ENCODE measurements around the gene BFAR.
"Not testable (repeated sequence)": the region's sequence is repeated elsewhere in the genome, so short reads cannot be mapped to it uniquely, and the experiment has no call there.

Gene BFAR

GRCh38 chr16:14636179-14636950, 3.6 kb downstream of the BFAR start:
- peak; percentile 60 for DNase-seq (ENCODE audit: low read depth, low spot score)

DNA sequence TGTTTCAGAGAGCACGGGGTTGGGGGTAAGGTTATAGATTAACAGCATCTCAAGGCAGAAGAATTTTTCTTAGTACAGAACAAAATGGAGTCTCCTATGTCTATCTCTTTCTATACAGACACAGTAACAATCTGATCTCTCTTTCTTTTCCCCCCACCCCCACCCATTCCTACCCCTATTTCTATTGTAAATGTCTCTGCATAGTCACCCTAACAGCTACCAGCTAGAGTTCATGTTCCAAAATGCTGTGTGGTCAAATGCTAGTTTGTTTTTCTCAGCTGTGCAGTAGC, 4.1 kb downstream of the BFAR start:
- not testable (repeated sequence) for DNase-seq (ENCODE audit: low read depth, low spot score)

GRCh38 chr16:14640538-14640937, 7.8 kb downstream of the BFAR start:
- DNase-seq (ENCODE audit: low read depth, low spot score) = no peak

DNA sequence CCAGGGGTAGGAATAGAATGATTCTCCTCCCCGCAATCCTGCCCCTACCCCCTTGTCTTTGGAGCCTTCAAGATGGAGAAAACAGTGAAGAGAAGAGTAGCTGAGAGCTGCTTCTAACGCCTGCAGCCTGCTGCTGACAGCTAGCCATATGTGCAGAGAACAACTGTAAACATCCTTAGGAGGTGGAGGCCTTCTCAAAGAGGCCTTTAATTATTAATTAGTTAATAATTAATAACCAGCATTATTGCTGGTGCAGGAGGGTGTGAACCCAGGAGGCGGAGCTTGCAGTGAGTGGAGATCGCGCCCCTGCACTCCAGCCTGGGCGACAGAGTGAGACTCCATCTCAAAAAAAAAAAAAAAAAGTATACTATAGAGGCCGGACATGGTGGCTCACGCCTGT, 8.5 kb downstream of the BFAR start:
- no peak for DNase-seq (ENCODE audit: low read depth, low spot score)

- no peak for DNase-seq (ENCODE audit: low read depth, low spot score)
These were observed 9.2 kb downstream of the BFAR start for GRCh38 chr16:14641926-14642325.

DNA sequence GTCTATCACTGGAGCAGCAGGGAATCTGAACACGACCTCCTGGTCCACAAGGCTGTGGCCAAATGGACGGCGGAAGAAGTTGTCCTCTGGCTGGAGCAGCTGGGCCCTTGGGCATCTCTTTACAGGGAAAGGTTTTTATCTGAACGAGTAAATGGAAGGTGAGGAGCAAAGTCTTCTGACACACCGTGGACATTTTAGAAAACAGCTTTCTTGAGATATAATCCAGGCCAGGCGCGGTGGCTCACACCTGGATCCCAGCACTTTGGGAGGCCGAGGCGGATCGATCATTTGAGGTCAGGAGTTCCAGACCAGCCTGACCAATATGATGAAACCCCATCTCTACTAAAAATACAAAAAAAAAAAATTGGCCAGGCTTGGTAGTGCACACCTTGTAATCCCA, 17.1 kb downstream of the BFAR start:
- no peak for DNase-seq (ENCODE audit: low read depth, low spot score)

DNA sequence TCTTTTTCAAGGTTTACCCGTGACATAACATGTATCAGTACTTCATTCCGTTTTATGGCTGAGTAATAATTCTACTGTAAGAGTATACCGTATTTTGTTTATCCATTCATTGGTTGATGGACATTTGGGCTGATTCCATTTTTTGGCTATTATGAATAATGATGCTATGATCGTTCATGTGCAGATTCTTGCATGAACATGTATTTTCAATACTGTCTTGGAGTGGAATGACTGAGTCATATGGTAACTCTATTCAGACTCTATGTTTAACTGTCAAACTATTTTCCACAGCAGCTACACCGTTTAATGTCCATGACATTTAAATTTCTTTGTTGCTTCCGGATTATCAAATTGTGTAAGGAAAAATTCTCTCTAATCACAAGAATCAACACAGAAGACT, 17.9 kb downstream of the BFAR start:
- DNase-seq (ENCODE audit: low read depth, low spot score) = no peak

DNA sequence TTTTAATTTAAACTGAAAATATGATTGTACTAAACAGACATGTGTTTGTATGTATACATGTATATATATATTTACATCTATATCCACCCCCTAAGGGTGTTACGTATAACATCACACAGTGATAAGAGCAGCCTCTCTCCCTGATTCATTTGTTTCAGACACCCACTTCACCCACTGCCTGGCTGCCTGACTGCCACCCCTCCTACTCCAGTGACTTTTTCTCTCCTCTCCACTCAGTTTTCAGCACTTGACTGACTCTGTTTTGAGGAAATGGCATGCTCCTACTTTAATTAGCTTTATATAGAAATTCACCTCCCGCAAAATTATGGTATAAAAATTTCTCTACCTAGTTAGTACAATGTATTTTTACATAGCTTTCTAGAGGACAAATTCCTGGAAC, 20.0 kb downstream of the BFAR start:
- no peak for DNase-seq (ENCODE audit: low read depth, low spot score)

- no peak for DNase-seq (ENCODE audit: low read depth, low spot score)
These were observed 25.3 kb downstream of the BFAR start for GRCh38 chr16:14658063-14658462.

DNA sequence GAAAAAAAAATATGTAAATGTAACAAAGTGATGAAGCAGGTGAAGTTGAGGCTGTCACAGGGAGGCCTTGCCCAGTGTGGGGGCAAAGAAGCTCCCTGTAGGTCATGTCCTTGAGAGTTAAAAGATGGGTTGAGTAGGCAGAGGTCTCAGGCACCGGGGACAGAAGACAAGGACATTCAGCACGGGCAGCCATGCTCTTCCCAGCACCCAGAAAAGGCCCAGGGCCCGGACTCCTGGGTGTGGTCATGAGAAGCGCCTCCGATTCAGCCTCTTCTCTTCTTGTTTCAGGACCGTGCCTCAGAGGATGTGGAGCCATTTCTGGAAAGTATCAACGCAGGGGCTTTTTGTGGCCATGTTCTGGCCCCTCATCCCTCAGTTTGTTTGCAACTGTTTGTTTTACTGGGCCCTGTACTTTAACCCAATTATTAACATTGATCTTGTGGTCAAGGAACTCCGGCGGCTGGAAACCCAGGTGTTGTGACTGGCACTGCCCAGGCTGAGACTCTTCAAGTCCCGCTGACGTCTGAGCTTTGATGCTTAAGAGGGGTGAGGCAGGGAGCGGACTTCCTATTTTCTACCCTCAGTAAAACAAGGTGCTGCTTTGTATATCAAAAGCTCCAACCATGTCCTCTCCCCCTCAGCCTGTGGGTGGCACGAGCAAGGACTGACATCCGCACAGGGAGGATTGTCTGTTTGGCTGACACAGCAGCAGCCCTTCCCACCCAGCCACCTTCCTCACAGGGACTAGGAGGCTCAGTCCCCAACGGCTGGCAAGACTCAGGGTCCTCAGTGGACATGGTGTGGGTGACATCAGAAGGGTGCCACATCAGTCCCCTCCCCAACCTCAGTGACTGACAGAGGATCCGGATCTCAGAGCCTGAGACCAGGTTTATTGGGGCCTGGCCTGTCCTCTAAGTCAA, 34.9 kb downstream of the BFAR start:
- no peak for DNase-seq (ENCODE audit: low read depth, low spot score)

- no peak for DNase-seq (ENCODE audit: low read depth, low spot score)
These were observed 35.9 kb downstream of the BFAR start for GRCh38 chr16:14668556-14669223.

GRCh38 chr16:14669776-14670175, 37.0 kb downstream of the BFAR start:
- no peak for DNase-seq (ENCODE audit: low read depth, low spot score)

DNA sequence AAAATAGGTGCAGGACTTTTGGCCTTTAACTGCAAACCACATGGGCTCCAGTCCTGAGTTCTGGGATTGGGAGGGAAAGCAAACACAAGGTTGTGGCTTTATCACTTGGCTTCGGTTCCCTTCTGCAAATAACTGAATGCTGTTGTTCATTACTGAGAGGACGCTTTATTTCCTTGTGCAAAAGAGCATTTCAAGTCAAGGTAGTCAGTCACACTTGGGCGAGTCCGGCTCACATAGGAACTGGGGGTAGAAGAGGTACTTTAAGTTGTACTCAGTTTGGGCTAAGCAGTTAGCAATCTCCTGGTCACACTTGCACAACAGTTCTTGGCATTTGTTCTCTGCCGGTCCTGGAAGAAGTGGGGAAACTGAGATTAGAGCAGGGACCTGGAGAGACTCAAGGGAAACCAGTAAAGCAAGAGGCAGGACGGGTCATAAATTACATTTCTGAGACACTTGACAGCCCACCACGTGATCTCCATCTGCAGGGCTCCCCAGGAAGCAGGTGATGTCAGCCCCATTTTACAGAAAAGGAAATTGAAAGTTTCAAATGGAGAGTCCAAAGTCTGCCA, 39.7 kb downstream of the BFAR start:
- no peak for DNase-seq (ENCODE audit: low read depth, low spot score)

- DNase-seq (ENCODE audit: low read depth, low spot score) = no peak
These were observed 43.9 kb downstream of the BFAR start for GRCh38 chr16:14676633-14677032.

- no peak for DNase-seq (ENCODE audit: low read depth, low spot score)
These were observed 44.9 kb downstream of the BFAR start for GRCh38 chr16:14677627-14678026.

DNA sequence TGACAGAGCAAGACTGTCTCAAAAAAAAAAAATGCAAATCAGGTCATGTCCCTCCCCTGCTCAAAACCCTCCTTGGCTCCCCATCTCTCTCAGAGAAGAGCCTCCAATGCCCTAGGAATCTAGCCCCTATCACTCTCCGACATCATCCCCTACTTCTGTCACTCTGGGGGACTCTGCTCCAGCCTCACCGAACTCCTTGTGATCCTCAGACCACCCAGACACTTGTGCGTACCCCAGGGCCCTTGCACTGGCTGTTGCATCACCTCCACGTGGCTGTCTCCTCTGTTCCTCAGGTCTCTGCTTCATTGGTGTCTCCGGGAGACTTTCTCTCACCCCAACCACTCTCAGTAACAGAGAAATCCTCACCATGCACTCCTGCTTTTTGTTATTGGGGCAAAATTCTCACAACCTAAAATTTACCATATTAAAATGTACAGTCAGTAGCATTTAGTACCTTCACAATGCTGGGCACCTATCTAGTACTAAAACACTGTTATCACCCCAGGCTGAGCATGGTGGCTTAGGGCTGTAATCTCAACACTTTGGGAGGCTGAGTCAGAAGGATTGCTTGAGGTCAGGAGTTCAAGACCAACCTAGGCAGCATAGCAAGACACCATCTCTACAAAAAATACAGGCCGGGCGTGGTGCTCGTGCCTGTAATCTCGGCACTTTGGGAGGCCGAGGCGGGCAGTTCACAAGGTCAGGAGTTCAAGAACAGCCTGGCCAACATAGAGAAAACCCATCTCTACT, 46.2 kb downstream of the BFAR start:
- DNase-seq (ENCODE audit: low read depth, low spot score) = no peak

DNA sequence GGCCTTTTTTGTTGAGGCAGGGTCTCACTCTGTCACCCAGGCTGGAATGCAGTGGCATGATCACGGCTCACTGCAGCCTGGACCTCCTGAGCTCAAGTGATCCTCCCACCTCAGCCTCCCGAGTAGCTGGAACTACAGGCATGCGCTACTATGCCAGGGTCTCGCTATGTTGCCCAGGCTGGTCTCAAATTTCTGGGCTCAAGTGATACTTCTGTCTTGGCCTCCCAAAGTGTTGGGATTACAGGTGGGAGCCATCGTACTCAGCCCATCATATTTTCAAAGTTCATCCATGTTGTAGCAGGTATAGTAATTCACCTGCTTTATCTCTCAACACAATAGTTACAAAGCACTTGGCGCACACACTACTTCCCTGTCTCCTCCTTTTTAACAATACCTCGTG, 47.6 kb downstream of the BFAR start:
- DNase-seq (ENCODE audit: low read depth, low spot score) = not testable (repeated sequence)

GRCh38 chr16:14681115-14681514, 48.4 kb downstream of the BFAR start:
- no peak for DNase-seq (ENCODE audit: low read depth, low spot score)

DNA sequence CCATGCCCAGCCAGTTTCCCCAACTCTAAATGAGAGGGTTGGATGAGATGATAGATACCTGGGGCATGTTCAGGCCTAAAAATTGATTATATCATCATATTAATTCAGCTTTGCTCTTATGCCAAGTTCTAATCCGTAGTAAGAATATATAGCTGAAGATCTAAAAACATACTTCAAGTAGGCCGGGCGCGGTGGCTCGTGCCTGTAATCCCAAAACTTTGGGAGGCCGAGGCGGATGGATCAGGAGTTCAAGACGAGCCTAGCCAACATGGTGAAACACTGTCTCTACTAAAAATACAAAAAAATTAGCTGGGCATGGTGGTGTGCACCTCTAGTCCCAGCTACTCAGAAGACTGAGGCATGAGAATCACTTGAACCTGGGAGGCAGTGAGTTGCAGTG, 49.4 kb downstream of the BFAR start:
- DNase-seq (ENCODE audit: low read depth, low spot score) = no peak

DNA sequence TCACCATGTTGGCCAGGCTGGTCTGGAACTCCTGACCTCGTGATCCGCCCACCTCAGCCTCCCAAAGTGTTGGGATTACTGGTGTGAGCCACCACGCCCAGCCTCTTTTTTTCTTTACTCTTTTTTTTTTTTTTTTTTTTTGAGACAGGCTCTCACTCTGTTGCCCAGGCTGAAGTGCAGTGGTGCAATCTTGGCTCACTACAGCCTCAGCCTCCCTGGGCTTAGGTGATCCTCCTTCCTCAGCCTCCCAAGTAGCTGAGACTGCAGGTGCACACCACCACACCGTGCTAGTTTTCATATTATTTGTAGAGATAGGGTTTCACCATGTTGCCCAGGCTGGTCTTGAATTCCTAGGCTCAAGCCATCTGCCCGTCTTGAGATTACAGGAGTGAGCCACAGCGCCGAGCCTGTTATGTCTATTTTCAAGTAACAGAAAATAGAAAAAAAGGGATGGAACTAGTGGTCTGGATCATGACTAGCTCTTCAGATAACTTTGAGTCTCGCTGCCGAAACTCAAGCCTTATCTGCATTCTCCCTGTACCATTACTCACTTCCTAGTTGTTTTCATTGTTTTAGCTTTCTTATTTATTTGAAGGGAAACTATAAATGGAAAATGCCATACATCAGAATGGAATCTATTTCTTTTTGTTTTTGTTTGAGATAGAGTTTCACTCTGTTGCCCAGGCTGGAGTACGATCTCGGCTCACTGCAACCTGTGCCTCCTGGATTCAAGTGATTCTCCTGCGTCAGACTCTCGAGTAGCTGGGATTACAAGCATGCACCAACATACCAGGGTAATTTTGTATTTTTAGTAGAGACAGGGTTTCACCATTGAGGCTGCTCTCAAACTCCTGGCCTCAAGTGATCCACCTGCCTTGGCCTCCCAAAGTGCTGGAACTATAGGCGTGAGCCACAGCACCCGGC, 53.4 kb downstream of the BFAR start:
- not testable (repeated sequence) for DNase-seq (ENCODE audit: low read depth, low spot score)

All from ELF-1 (cell line).